Measurements from ENCODE around the gene OR2D2.

- TF ChIP-seq POLR2A (IDR thresholded peaks at IDR 0.05): no peak
- TF ChIP-seq, protein P1, sequence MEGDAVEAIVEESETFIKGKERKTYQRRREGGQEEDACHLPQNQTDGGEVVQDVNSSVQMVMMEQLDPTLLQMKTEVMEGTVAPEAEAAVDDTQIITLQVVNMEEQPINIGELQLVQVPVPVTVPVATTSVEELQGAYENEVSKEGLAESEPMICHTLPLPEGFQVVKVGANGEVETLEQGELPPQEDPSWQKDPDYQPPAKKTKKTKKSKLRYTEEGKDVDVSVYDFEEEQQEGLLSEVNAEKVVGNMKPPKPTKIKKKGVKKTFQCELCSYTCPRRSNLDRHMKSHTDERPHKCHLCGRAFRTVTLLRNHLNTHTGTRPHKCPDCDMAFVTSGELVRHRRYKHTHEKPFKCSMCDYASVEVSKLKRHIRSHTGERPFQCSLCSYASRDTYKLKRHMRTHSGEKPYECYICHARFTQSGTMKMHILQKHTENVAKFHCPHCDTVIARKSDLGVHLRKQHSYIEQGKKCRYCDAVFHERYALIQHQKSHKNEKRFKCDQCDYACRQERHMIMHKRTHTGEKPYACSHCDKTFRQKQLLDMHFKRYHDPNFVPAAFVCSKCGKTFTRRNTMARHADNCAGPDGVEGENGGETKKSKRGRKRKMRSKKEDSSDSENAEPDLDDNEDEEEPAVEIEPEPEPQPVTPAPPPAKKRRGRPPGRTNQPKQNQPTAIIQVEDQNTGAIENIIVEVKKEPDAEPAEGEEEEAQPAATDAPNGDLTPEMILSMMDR (IDR thresholded peaks at IDR 0.05): no peak
These were observed at the start of gene OR2D2 for GRCh38 chr11:6892400-6892799.

Measured in right lobe of liver (tissue), 4 donors.